ENCODE results near the gene GMNN. TPM values are rescaled to one million over a fixed set of nuclear protein-coding genes. Genes with fewer than 3 reads are reported as not detected.

GMNN gene
- total RNA-seq, 4 donors from 2014 or later, result 31.2 to 168 (median 53.3) TPM

GRCh38 chr6:24796616-24797290 is 22.0 kb downstream of the GMNN start:
- 87 to 90% methylated on average over 6 of the region's 6 CpGs for WGBS, 2 donors
- DNase-seq (ENCODE audit: low spot score in 2 of 2), result no peak
- intact Hi-C loops (cut with DNase I; ENCODE audit: low total_unique reads), result no loop called here
- no peak for TF ChIP-seq POLR2A (IDR thresholded peaks at IDR 0.05)
- TF ChIP-seq, protein P1, sequence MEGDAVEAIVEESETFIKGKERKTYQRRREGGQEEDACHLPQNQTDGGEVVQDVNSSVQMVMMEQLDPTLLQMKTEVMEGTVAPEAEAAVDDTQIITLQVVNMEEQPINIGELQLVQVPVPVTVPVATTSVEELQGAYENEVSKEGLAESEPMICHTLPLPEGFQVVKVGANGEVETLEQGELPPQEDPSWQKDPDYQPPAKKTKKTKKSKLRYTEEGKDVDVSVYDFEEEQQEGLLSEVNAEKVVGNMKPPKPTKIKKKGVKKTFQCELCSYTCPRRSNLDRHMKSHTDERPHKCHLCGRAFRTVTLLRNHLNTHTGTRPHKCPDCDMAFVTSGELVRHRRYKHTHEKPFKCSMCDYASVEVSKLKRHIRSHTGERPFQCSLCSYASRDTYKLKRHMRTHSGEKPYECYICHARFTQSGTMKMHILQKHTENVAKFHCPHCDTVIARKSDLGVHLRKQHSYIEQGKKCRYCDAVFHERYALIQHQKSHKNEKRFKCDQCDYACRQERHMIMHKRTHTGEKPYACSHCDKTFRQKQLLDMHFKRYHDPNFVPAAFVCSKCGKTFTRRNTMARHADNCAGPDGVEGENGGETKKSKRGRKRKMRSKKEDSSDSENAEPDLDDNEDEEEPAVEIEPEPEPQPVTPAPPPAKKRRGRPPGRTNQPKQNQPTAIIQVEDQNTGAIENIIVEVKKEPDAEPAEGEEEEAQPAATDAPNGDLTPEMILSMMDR (IDR thresholded peaks at IDR 0.05), result no peak
- no peak overlapping the region for H3K4me3 ChIP-seq (ENCODE audit: low read depth, poor library complexity, severe bottlenecking)

GRCh38 chr6:24797596-24798216 is 23.0 kb downstream of the GMNN start:
- intact Hi-C loops (cut with DNase I; ENCODE audit: low total_unique reads), result no loop called here
- no peak for TF ChIP-seq POLR2A (IDR thresholded peaks at IDR 0.05)
- TF ChIP-seq, protein P1 (IDR thresholded peaks at IDR 0.05), result no peak
- no peak overlapping the region for H3K4me3 ChIP-seq (ENCODE audit: low read depth, poor library complexity, severe bottlenecking)
- WGBS, 2 donors, result 80% methylated on average over 6 of the region's 6 CpGs
- DNase-seq (ENCODE audit: low spot score in 2 of 2), result no peak

DNA sequence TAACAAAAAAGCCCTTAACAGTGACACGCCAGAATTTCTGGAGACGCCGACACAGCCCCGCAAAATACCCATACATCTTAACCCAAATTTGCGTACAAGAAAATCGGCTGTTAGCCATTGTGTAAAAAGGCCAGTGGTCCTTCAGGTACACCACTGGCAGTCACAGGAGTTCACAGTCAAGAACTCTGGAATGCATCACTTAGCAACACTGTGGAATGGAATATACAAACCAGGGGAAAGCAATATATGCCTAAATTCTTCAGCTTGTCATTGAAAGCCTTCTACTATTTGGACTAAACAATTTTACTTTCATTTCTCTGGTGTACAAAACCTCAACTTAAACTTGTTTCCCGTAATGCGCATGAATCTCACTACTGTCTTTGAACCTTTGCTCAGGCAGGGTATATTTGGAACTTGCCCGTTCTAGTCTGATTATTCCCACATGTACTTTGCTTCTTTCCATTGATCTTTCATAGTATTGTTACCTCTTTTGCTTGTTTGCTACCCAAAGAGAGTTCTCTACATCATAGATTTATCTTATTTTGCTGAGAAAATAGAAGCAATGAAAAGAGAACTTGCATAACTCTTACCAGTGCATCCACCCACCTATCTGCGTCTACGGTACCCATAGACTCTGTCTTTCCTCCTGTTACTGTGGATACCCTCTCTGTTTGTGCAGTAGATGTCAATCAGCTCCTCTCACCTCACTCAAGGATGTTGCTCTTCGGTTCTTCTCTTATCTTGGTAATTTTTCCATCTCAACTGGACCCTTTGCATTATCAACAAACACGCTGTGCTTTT is 24.2 kb downstream of the GMNN start, which contains the start of gene ARMH2:
Gene ARMH2 (minus strand): TSS at position 178 of the 801 bp plus-strand sequence. CDS start 60 bp downstream, at position 118.
- TF ChIP-seq, protein P1 (IDR thresholded peaks at IDR 0.05), result no peak
- TF ChIP-seq POLR2A (IDR thresholded peaks at IDR 0.05), result no peak
- intact Hi-C loops (cut with DNase I; ENCODE audit: low total_unique reads), result no loop called here
- DNase-seq (ENCODE audit: low spot score in 2 of 2), result no peak
- H3K4me3 ChIP-seq (ENCODE audit: low read depth, poor library complexity, severe bottlenecking), result no peak within 1 kb of the TSS
- 93% methylated on average over 13 of the region's 13 CpGs for WGBS, 2 donors

GRCh38 chr6:24799541-24799915 is 24.8 kb downstream of the GMNN start:
- WGBS, 2 donors, result 91% methylated on average over 1 of the region's 1 CpG
- DNase-seq (ENCODE audit: low spot score in 2 of 2), result no peak
- intact Hi-C loops (cut with DNase I; ENCODE audit: low total_unique reads), result no loop called here
- no peak overlapping the region for H3K4me3 ChIP-seq (ENCODE audit: low read depth, poor library complexity, severe bottlenecking)
- TF ChIP-seq, protein P1 (IDR thresholded peaks at IDR 0.05), result no peak
- no peak for TF ChIP-seq POLR2A (IDR thresholded peaks at IDR 0.05)

GRCh38 chr6:24802271-24803059 is 27.7 kb downstream of the GMNN start:
- no peak for DNase-seq (ENCODE audit: low spot score in 2 of 2)
- WGBS, 2 donors, result 84 to 91% methylated on average over 8 of the region's 8 CpGs
- intact Hi-C loops (cut with DNase I; ENCODE audit: low total_unique reads), result no loop called here
- no peak overlapping the region for H3K4me3 ChIP-seq (ENCODE audit: low read depth, poor library complexity, severe bottlenecking)
- no peak for TF ChIP-seq POLR2A (IDR thresholded peaks at IDR 0.05)
- TF ChIP-seq, protein P1 (IDR thresholded peaks at IDR 0.05), result no peak
